HG02852 (cell line): Measurements from ENCODE around the gene GCSAM.
A peak's percentile ranks its signal among the peaks of the same experiment; 100 is the strongest.

Source experiments
- ATAC-seq: cut with Tn5 transposase; IDR thresholded peaks from one replicate; pipeline ENCODE4 v1.9.1; 2021; ENCODE audit warnings: mild to moderate bottlenecking, moderate library complexity; ENCODE audit not compliant: unreplicated experiment

Gene GCSAM

DNA sequence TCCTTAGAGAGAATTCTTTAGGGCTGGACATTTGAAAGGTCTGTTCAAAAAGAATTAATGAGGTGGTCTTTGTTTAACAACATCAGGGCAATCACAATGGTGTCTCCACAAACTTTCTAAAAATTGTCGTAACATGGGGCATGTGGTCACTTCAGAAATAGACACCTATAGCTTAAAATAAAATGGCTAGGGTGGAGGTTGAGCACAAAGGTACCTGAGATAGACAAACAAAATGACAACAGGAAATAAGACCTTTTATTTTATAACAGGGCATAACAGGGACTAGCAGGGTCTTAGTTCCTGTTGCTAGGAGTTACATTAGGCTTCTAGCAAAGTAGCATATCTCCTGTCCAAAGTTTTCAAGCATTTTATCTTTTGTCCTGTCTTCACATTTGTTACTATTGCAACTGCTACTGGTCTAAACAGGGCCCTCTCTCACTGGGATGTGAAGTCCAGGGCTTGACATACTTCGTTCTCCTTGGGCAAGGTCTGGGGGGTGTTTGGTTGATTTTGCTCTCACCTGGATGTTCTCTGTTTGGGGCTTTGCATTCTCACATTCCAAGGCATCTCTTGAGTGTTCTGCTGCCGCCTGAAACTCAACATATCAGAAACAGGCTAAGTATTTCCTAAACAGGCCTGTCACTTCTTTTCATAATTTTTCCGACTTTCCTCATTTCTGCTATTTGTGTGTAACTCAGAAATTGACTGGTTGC lies 3.0 kb downstream of the GCSAM start:
- ATAC-seq = no peak

DNA sequence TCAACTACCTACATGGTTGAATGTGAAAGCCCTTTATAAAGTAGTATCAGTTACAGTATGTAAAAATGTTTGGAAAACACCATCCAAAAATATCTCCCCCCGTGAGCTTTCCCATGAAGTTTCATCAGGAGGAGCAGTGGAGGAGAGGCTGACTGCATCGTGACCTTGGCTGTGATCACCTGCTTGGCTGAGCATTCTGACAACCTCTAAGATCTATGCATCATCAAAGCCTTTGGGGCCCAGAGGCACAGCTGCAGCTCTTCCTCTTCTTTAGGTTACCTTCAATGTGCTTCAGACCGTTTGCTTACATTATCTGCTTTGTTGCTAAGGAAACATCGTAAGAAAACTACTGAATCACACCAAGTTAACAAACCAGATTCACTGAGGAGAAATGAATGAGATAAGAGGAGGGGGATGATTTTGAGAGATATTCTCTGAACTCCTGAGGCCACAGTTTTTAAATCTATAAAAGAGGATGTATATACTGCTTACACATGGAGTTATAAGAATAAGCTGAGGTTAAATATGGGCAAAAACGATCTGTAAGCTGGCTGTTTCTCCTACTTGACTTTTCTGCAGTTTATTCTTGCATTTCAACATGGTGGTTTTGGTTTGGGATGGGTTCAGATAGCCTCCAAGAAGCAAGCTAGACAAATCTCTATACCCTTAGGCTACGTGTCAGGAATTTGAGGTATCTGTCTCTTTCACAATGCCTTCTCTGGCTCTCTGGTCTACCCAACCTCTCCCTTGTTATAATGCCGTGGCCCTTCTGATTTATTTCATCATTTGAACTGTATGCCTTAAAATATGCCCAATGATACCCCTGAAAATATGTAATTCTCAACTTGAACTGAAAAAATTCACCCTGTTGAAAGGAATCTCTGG lies 4.0 kb downstream of the GCSAM start:
- peak; percentile 43 for ATAC-seq

DNA sequence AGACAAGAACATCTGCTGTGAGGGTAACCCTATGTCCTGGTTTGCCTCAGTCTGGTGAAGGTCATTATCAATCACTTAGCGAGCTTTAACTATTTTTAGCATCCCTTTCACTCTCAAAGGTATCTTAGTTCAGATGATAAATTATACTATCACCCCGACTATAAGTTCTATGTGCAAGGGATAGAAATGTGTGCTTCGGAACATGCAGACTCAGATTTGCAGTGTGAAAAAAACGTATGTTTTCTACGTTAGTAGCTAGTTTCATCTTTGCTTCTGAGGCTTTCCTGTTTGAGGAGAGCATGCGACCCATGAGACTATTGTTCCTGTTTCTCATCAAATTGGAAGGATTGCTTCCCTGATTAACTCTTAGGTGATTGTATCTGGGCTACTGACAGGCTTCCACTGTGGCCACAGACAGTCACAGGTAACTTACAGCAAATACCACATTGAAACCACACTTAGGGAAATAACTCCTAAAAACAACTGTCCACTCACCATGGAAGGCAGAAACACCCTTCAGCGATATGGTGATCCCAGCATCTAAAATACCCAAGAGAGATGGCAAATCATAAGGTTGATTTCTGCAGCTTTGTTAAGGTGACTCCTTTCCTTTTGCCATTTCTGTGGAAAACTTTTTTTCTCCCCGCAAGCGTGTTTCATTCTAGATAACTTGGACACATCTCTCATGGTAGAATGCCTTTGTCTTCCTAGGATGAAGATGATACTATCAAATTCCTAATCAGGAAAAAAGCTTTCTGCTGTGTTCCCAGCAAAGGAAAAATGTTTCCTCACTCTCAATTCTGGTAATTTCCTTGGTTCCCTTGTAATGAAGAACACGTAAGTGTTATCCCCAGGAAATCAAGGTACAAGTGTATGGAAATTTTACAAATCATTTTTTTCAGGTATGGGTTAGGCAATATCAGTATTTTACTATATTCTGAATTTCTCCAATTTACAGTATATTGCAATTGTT lies 5.2 kb downstream of the GCSAM start:
- peak; percentile 30 for ATAC-seq

DNA sequence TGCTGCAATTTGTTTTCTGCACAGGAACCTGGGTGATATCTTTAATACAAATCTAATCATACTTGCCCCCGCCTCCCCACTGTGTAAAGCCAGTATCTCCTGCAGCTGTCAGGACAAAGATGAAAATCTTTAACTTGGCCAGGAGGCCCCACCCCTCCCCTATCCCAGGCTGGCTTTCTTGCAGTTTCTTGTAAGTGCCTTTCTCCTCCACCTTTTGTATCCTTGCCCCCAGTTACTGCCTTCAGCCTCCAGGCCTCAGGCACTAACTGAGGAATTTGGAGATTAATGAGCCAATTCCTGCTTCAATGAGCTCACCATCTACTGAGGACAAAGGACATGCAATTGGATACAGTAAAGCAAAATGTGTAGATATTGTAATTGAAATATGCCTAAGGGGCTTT lies 6.5 kb downstream of the GCSAM start:
- ATAC-seq = no peak

- ATAC-seq = no peak
These were observed 8.0 kb downstream of the GCSAM start for GRCh38 chr3:112124907-112125607.

GRCh38 chr3:112123548-112123947 lies 9.5 kb downstream of the GCSAM start:
- ATAC-seq = no peak

GRCh38 chr3:112122870-112123269 lies 10.2 kb downstream of the GCSAM start:
- no peak for ATAC-seq

- no peak for ATAC-seq
These were observed 11.2 kb downstream of the GCSAM start for GRCh38 chr3:112121577-112122547.

- ATAC-seq = peak; percentile 29
These were observed 12.8 kb downstream of the GCSAM start for GRCh38 chr3:112119962-112120836.

DNA sequence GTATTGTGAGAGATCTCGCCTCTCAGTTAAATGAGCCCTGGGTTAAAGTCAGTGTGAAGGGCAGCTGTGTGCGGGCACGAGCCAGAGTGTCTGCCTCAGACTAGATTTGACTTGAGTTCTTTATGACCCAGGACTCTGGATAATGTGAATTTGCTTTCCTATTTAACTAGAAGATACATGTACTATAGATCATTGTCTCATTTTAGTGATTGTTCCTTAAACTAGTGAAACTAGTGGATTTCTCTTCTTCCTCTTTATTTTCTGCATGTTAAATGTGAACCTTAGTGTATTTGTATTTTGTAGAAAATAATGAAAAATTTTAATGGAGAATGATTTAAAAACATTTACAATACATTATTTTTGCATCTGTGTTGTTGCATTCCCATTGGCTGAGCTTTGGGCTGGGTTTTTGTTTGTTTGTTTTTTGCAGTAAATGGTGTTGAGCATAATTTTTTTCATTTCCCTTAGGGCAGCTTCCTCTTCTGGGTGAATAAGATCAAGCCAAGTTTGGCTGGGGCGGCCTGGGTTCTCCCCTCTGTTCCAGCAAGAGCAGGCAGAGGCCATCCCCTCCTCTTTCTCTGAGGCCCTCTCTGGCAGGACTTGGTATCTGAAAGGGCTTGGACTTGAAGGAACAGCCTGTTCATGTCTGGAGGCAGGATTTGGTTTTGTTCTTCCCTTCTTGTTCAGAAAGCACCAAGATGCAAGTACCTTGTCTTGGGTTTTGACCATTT lies 15.0 kb downstream of the GCSAM start:
- ATAC-seq = no peak

GRCh38 chr3:112117415-112117814 lies 15.6 kb downstream of the GCSAM start:
- ATAC-seq = no peak

GRCh38 chr3:112116748-112117186 lies 16.3 kb downstream of the GCSAM start:
- no peak for ATAC-seq

- ATAC-seq = no peak
These were observed 17.2 kb downstream of the GCSAM start for GRCh38 chr3:112115806-112116383.

- peak; percentile 43 for ATAC-seq
These were observed 17.8 kb downstream of the GCSAM start for GRCh38 chr3:112115161-112115739.

DNA sequence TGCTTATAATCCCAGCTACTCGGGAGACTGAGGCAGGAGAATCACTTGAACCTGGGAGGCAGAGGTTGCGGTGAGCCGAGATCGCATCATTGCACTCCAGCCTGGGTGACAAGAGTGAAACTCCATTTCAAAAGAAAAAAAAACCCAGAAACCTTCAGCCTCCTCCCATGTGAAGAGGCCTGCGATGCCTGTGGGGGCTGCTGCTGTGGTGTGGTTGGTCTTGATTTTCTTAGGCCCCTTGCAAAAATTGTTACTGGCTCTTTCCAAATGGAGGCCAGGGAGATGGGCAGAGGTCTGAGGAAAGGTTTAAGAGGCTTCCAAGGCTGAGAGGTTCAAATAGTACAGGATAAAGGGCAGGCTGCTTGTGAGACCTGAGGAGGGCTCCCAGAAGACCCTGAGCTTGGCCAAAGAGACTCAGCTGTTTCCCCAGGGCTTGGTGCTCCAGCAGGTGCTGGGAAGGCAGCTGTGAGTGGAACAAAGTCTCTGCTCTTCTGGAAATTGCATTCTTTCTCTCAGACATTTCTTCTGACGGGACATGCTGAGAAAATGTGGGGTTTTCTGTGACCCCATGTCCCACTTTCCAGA lies 18.4 kb downstream of the GCSAM start:
- peak; percentile 33 for ATAC-seq

DNA sequence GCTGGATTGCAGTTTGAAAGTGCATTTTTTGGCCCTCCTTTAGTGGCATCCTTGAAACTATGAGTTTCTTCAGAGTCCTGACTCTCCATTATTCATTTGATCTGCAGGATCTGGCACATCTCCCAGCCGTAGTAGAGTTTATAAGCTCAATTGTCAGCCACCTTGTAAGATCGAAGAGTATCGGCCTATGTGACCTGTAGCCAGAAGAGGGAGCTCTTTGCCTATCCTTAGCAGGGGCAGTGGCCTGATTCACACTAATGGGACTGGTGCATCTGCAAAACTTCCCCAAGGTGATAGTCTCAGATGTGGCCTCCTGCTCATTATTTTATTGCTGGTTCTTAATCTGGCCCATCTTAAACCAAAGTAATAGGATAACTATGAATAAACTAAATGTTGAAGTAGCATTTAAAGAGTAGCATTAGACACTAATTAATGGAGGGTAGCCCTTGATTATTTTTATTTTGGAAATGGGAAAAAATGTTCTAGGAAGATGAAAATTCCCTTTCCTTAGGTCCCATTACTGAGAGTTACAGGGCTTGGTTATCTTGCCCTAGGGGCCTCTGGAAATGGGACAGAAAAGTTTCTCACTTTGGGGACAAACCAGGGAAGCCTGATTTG lies 21.2 kb downstream of the GCSAM start:
- ATAC-seq = peak; percentile 58
